Stomach (tissue), 4 donors: ENCODE measurements around the gene GTPBP10.

Experiments used
- CTCF ChIP-seq, 7 experiments: fragments of 450-650 bp in 4 of 7; fragments of 200-600 bp in 3 of 7; sonication (generic) in 3 of 7; IDR thresholded peaks; one replicate each; pipeline ENCODE4 v1.5.1; 2016 to 2019; ENCODE audit warnings: antibody characterized with exemption in 7 of 7, control low read depth in 2 of 7, mild to moderate bottlenecking in 1 of 7
- EP300 ChIP-seq: sonication (generic); formaldehyde crosslinking; IDR thresholded peaks from one replicate; pipeline ENCODE4 v1.6.1; 2017; ENCODE audit warnings: antibody characterized with exemption
- POLR2A ChIP-seq, 4 donors: fragments of 450-650 bp; IDR thresholded peaks; one replicate each; pipeline ENCODE4 v1.6.1; 2016; ENCODE audit warnings: antibody characterized with exemption in 4 of 4, control low read depth in 2 of 4, mild to moderate bottlenecking in 1 of 4, moderate library complexity in 1 of 4
- POLR2AphosphoS5 ChIP-seq, 3 donors: sonication (generic); formaldehyde crosslinking; IDR thresholded peaks; one replicate each; pipeline ENCODE4 v1.6.1; 2016; ENCODE audit warnings: antibody characterized with exemption in 3 of 3

- no peak for TF ChIP-seq POLR2AphosphoS5 (IDR thresholded peaks at IDR 0.05)
- TF ChIP-seq POLR2A (IDR thresholded peaks at IDR 0.05) = no peak
- TF ChIP-seq CTCF (IDR thresholded peaks at IDR 0.05) = no peak
- TF ChIP-seq EP300 = no peak
Measured at GRCh38 chr7:90396420-90396819, 49.9 kb downstream of the GTPBP10 start.
